Measurements from ENCODE around the gene GAB4.

DNA sequence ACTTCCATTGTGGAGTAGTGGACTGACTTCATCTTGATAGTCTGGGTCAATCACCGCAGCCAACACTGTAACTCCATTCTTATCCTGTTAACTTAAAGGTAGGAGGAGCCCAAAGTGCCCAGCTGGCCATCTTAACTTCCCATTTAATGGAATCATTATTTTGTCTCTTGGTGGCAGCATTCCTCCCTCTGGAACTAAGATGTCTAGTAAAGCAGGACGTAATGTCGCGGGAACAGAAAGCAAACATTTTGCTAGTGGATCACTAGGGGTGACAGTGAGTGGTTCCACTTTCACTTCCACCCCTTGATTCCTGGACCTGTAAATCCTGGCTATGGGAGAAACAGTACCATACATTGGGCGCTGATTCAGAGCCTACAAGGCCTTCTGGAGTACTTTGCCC lies 71.4 kb downstream of the GAB4 start:
- TF ChIP-seq, protein P1, sequence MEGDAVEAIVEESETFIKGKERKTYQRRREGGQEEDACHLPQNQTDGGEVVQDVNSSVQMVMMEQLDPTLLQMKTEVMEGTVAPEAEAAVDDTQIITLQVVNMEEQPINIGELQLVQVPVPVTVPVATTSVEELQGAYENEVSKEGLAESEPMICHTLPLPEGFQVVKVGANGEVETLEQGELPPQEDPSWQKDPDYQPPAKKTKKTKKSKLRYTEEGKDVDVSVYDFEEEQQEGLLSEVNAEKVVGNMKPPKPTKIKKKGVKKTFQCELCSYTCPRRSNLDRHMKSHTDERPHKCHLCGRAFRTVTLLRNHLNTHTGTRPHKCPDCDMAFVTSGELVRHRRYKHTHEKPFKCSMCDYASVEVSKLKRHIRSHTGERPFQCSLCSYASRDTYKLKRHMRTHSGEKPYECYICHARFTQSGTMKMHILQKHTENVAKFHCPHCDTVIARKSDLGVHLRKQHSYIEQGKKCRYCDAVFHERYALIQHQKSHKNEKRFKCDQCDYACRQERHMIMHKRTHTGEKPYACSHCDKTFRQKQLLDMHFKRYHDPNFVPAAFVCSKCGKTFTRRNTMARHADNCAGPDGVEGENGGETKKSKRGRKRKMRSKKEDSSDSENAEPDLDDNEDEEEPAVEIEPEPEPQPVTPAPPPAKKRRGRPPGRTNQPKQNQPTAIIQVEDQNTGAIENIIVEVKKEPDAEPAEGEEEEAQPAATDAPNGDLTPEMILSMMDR (IDR thresholded peaks at IDR 0.05), result no peak
- TF ChIP-seq EP300 (IDR thresholded peaks at IDR 0.05), result no peak

All from stomach (tissue), 4 donors.